Measurements from ENCODE around the gene NCDN. TPM values are rescaled to one million over a fixed set of nuclear protein-coding genes. Genes with fewer than 3 reads are reported as not detected.

Gene NCDN
- total RNA-seq, 1 experiment from 2014 or later, result 12.8 TPM

GRCh38 chr1:35563166-35563565, 5.6 kb downstream of the NCDN start:
- no peak overlapping the region for H3K4me3 Mint-ChIP-seq (ENCODE audit: unreplicated experiment)
- no peaks in the 10 kb centered on the region for H3K9me3 Mint-ChIP-seq (ENCODE audit: unreplicated experiment)
- no peaks in the 10 kb centered on the region for H3K4me1 Mint-ChIP-seq (ENCODE audit: low read depth, unreplicated experiment)
- no peaks in the 10 kb centered on the region for H3K4me1 ChIP-seq
- intact Hi-C loops (cut with micrococcal nuclease; ENCODE audit: unreplicated experiment), result no loop called here
- no peaks in the 10 kb centered on the region for H3K9me3 ChIP-seq
- ChIA-PET CTCF (no interaction called here), POLR2A (no interaction called here)
- no peaks in the 10 kb centered on the region for H3K36me3 ChIP-seq (ENCODE audit: control insufficient read depth, insufficient read depth, low read length)
- no TSS peak for BruUV-seq (replicated peaks)
- DNase-seq, result no peak
- H3K4me3 ChIP-seq (ENCODE audit: low read depth, low read length), result no peak overlapping the region
- peaks cover 23% of the 10 kb centered on the region for H3K36me3 Mint-ChIP-seq (ENCODE audit: insufficient read depth, unreplicated experiment)
- TF ChIP-seq CTCF (IDR thresholded peaks at IDR 0.05; ENCODE audit: insufficient read depth in 1 of 2, low read depth in 1 of 2, low read length in 1 of 2, severe bottlenecking in 1 of 2, unreplicated experiment in 1 of 2), result no peak
- no peaks in the 10 kb centered on the region for H3K27me3 ChIP-seq (replicated peaks; ENCODE audit: control insufficient read depth, insufficient read depth, low read length)
- H3K27ac Mint-ChIP-seq (ENCODE audit: unreplicated experiment), result no peak overlapping the region
- no peaks in the 10 kb centered on the region for H3K27me3 Mint-ChIP-seq (ENCODE audit: insufficient read depth, unreplicated experiment)

GRCh38 chr1:35564037-35564883, 6.7 kb downstream of the NCDN start:
- peak; percentile 71 to 74 for DNase-seq
- Histone ChIP-seq H3K27me3 (replicated peaks; ENCODE audit: control insufficient read depth, insufficient read depth, low read length) (no peaks in the 10 kb centered on the region), H3K9me3 (no peaks in the 10 kb centered on the region), H3K4me3 (ENCODE audit: low read depth, low read length) (no peak overlapping the region), H3K36me3 (ENCODE audit: control insufficient read depth, insufficient read depth, low read length) (no peaks in the 10 kb centered on the region), H3K4me1 (0 out of 2 replicates have a peak, but pooled peaks cover 4% of the 10 kb centered on the region)
- BruUV-seq (replicated peaks), result no TSS peak
- Mint-ChIP-seq H3K27ac (ENCODE audit: unreplicated experiment) (no peak overlapping the region), H3K4me1 (ENCODE audit: low read depth, unreplicated experiment) (no peaks in the 10 kb centered on the region), H3K4me3 (ENCODE audit: unreplicated experiment) (no peak overlapping the region), H3K27me3 (ENCODE audit: insufficient read depth, unreplicated experiment) (no peaks in the 10 kb centered on the region), H3K36me3 (ENCODE audit: insufficient read depth, unreplicated experiment) (peaks cover 26% of the 10 kb centered on the region), H3K9me3 (ENCODE audit: unreplicated experiment) (no peaks in the 10 kb centered on the region)
- intact Hi-C loops (cut with micrococcal nuclease; ENCODE audit: unreplicated experiment), result loop anchor here (1.0 kb wide), 1 partner anchor 113 kb away; no protein-coding TSS in a partner anchor
- TF ChIP-seq CTCF (IDR thresholded peaks at IDR 0.05; ENCODE audit: insufficient read depth in 1 of 2, low read depth in 1 of 2, low read length in 1 of 2, severe bottlenecking in 1 of 2, unreplicated experiment in 1 of 2), result peak; percentile 55 to 66
- POLR2A ChIA-PET, result no interaction called here
- CTCF ChIA-PET, result interaction anchor here (0.5 to 2.0 kb wide), 11 partner anchors 8 to 368 kb away, joined by 3 to 24 read pairs (median 4); partner anchors contain the start of gene TFAP2E

GRCh38 chr1:35564884-35565741, 7.5 kb downstream of the NCDN start:
- H3K9me3 Mint-ChIP-seq (ENCODE audit: unreplicated experiment), result no peaks in the 10 kb centered on the region
- no peak overlapping the region for H3K4me3 ChIP-seq (ENCODE audit: low read depth, low read length)
- H3K9me3 ChIP-seq, result no peaks in the 10 kb centered on the region
- no peaks in the 10 kb centered on the region for H3K27me3 ChIP-seq (replicated peaks; ENCODE audit: control insufficient read depth, insufficient read depth, low read length)
- 0 out of 2 replicates have a peak, but pooled peaks cover 6% of the 10 kb centered on the region for H3K4me1 ChIP-seq
- H3K27me3 Mint-ChIP-seq (ENCODE audit: insufficient read depth, unreplicated experiment), result no peaks in the 10 kb centered on the region
- BruUV-seq (replicated peaks), result no TSS peak
- intact Hi-C loops (cut with micrococcal nuclease; ENCODE audit: unreplicated experiment), result loop anchor here (1.0 kb wide), 1 partner anchor 114 kb away; no protein-coding TSS in a partner anchor
- no peak overlapping the region for H3K27ac Mint-ChIP-seq (ENCODE audit: unreplicated experiment)
- peaks cover 2% of the 10 kb centered on the region for H3K4me1 Mint-ChIP-seq (ENCODE audit: low read depth, unreplicated experiment)
- CTCF ChIA-PET, result interaction anchor here (0.5 to 2.0 kb wide), 11 partner anchors 8 to 369 kb away, joined by 3 to 24 read pairs (median 4); partner anchors contain the start of gene TFAP2E
- DNase-seq, result no peak
- POLR2A ChIA-PET, result no interaction called here
- H3K36me3 Mint-ChIP-seq (ENCODE audit: insufficient read depth, unreplicated experiment), result peaks cover 26% of the 10 kb centered on the region
- no peak for TF ChIP-seq CTCF (IDR thresholded peaks at IDR 0.05; ENCODE audit: insufficient read depth in 1 of 2, low read depth in 1 of 2, low read length in 1 of 2, severe bottlenecking in 1 of 2, unreplicated experiment in 1 of 2)
- no peaks in the 10 kb centered on the region for H3K36me3 ChIP-seq (ENCODE audit: control insufficient read depth, insufficient read depth, low read length)
- H3K4me3 Mint-ChIP-seq (ENCODE audit: unreplicated experiment), result no peak overlapping the region

Data from Caco-2 (cell line).